Skeletal muscle satellite cell (primary cell): ENCODE measurements around the gene MARCHF10.

Experiments used
- H3K27me3 ChIP-seq: 2 replicates; pipeline ENCODE4 v1.7.0; 2013; ENCODE audit warnings: low read length; ENCODE audit not compliant: control insufficient read depth, insufficient read depth
- H3K36me3 ChIP-seq: 2 replicates; pipeline ENCODE4 v1.7.0; 2013; ENCODE audit warnings: mild to moderate bottlenecking, control low read depth, low read length; ENCODE audit not compliant: insufficient read depth
- H3K4me1 ChIP-seq: 2 replicates; pipeline ENCODE4 v1.7.0; 2013; ENCODE audit warnings: low read length; ENCODE audit not compliant: control insufficient read depth, insufficient read depth
- H3K4me2 ChIP-seq: 2 replicates; pipeline ENCODE4 v1.7.0; 2013; ENCODE audit warnings: mild to moderate bottlenecking, low read length
- H3K4me3 ChIP-seq: 2 replicates; pipeline ENCODE4 v1.7.0; 2013; ENCODE audit warnings: low read length
- H3K9ac ChIP-seq: 2 replicates; pipeline ENCODE4 v1.7.0; 2013; ENCODE audit warnings: mild to moderate bottlenecking, low read depth, low read length, moderate library complexity
- H3K9me3 ChIP-seq: replicated peaks from 2 replicates; pipeline ENCODE4 v1.7.0; 2013; ENCODE audit warnings: mild to moderate bottlenecking, control low read depth, low read length

MARCHF10 gene

GRCh38 chr17:62689441-62690167 lies 118.5 kb downstream of the MARCHF10 start:
- Histone ChIP-seq H3K4me3 (no peak overlapping the region), H3K27me3 (no peaks in the 10 kb centered on the region), H3K4me2 (no peak overlapping the region), H3K9me3 (no peaks in the 10 kb centered on the region), H3K36me3 (peaks cover 82% of the 10 kb centered on the region), H3K9ac (no peak overlapping the region), H3K4me1 (no peaks in the 10 kb centered on the region)

- Histone ChIP-seq H3K36me3 (peaks cover 84% of the 10 kb centered on the region), H3K27me3 (no peaks in the 10 kb centered on the region), H3K4me1 (no peaks in the 10 kb centered on the region), H3K9ac (no peak overlapping the region), H3K4me2 (no peak overlapping the region), H3K4me3 (no peak overlapping the region), H3K9me3 (no peaks in the 10 kb centered on the region)
Observed at GRCh38 chr17:62688398-62689160, 119.5 kb downstream of the MARCHF10 start.

- peaks cover 81% of the 10 kb centered on the region for H3K36me3 ChIP-seq
- no peaks in the 10 kb centered on the region for H3K4me1 ChIP-seq
- H3K9me3 ChIP-seq = no peaks in the 10 kb centered on the region
- H3K4me2 ChIP-seq = no peak overlapping the region
- no peaks in the 10 kb centered on the region for H3K27me3 ChIP-seq
- H3K4me3 ChIP-seq = no peak overlapping the region
- no peak overlapping the region for H3K9ac ChIP-seq
Observed at GRCh38 chr17:62687997-62688396, 120.1 kb downstream of the MARCHF10 start.

GRCh38 chr17:62684179-62684578 lies 123.9 kb downstream of the MARCHF10 start:
- no peak overlapping the region for H3K4me3 ChIP-seq
- H3K27me3 ChIP-seq = no peaks in the 10 kb centered on the region
- no peak overlapping the region for H3K9ac ChIP-seq
- no peaks in the 10 kb centered on the region for H3K9me3 ChIP-seq
- H3K36me3 ChIP-seq = peaks cover 81% of the 10 kb centered on the region
- H3K4me2 ChIP-seq = no peak overlapping the region
- no peaks in the 10 kb centered on the region for H3K4me1 ChIP-seq

GRCh38 chr17:62681939-62682381 lies 126.2 kb downstream of the MARCHF10 start:
- no peaks in the 10 kb centered on the region for H3K27me3 ChIP-seq
- H3K9ac ChIP-seq = no peak overlapping the region
- no peak overlapping the region for H3K4me3 ChIP-seq
- no peaks in the 10 kb centered on the region for H3K9me3 ChIP-seq
- no peak overlapping the region for H3K4me2 ChIP-seq
- H3K4me1 ChIP-seq = no peaks in the 10 kb centered on the region
- peaks cover 83% of the 10 kb centered on the region for H3K36me3 ChIP-seq

- no peaks in the 10 kb centered on the region for H3K27me3 ChIP-seq
- peaks cover 84% of the 10 kb centered on the region for H3K36me3 ChIP-seq
- H3K9ac ChIP-seq = no peak overlapping the region
- H3K9me3 ChIP-seq = no peaks in the 10 kb centered on the region
- H3K4me3 ChIP-seq = no peak overlapping the region
- no peaks in the 10 kb centered on the region for H3K4me1 ChIP-seq
- H3K4me2 ChIP-seq = no peak overlapping the region
Observed at GRCh38 chr17:62681061-62681938, 126.8 kb downstream of the MARCHF10 start.

GRCh38 chr17:62680541-62681052 lies 127.5 kb downstream of the MARCHF10 start:
- no peak overlapping the region for H3K4me3 ChIP-seq
- no peaks in the 10 kb centered on the region for H3K4me1 ChIP-seq
- H3K9ac ChIP-seq = no peak overlapping the region
- peaks cover 87% of the 10 kb centered on the region for H3K36me3 ChIP-seq
- no peak overlapping the region for H3K4me2 ChIP-seq
- no peaks in the 10 kb centered on the region for H3K9me3 ChIP-seq
- H3K27me3 ChIP-seq = no peaks in the 10 kb centered on the region

- Histone ChIP-seq H3K4me1 (no peaks in the 10 kb centered on the region), H3K27me3 (no peaks in the 10 kb centered on the region), H3K9ac (no peak overlapping the region), H3K36me3 (peaks cover 88% of the 10 kb centered on the region), H3K4me2 (no peak overlapping the region), H3K4me3 (no peak overlapping the region), H3K9me3 (no peaks in the 10 kb centered on the region)
Observed at GRCh38 chr17:62679866-62680377, 128.2 kb downstream of the MARCHF10 start.

- no peak overlapping the region for H3K9ac ChIP-seq
- no peaks in the 10 kb centered on the region for H3K9me3 ChIP-seq
- H3K4me3 ChIP-seq = no peak overlapping the region
- peaks cover 88% of the 10 kb centered on the region for H3K36me3 ChIP-seq
- H3K4me1 ChIP-seq = no peaks in the 10 kb centered on the region
- no peak overlapping the region for H3K4me2 ChIP-seq
- no peaks in the 10 kb centered on the region for H3K27me3 ChIP-seq
Observed at GRCh38 chr17:62678214-62678919, 129.7 kb downstream of the MARCHF10 start.

GRCh38 chr17:62676952-62677596 lies 131.0 kb downstream of the MARCHF10 start:
- Histone ChIP-seq H3K4me2 (no peak overlapping the region), H3K36me3 (peaks cover 93% of the 10 kb centered on the region), H3K4me3 (no peak overlapping the region), H3K9me3 (no peaks in the 10 kb centered on the region), H3K9ac (no peak overlapping the region), H3K27me3 (no peaks in the 10 kb centered on the region), H3K4me1 (no peaks in the 10 kb centered on the region)
